Naive B cell (primary cell): Measurements from ENCODE around the gene FRMD6. TPM values are rescaled to one million over a fixed set of nuclear protein-coding genes. Genes with fewer than 3 reads are reported as not detected.
A peak's percentile ranks its signal among the peaks of the same experiment; 100 is the strongest.

Source experiments
- ATAC-seq, 2 donors: fragments of 150-1000 bp; cut with Tn5 transposase; 2 replicates each; pipeline ENCODE4 v1.10.0; 2021; ENCODE audit warnings: low read depth in 2 of 2, mild to moderate bottlenecking in 2 of 2, moderate library complexity in 2 of 2
- DNase-seq: peaks from one replicate; pipeline ENCODE4 v3.0.0; 2022
- H3K27ac Mint-ChIP-seq, 6 donors: one replicate each; pipeline ENCODE4 v1.8.0; 2020 to 2022; ENCODE audit warnings: mild to moderate bottlenecking in 6 of 6, mixed read lengths in 6 of 6, moderate library complexity in 5 of 6, inconsistent platforms in 2 of 6
- H3K27me3 Mint-ChIP-seq, 3 donors: one replicate each; pipeline ENCODE4 v1.8.0; 2021 to 2022; ENCODE audit warnings: mixed read lengths in 3 of 3, mild to moderate bottlenecking in 1 of 3
- H3K36me3 Mint-ChIP-seq, 2 donors: one replicate each; pipeline ENCODE4 v1.8.0; 2020 to 2022; ENCODE audit warnings: mixed read lengths in 2 of 2, inconsistent platforms in 1 of 2, mild to moderate bottlenecking in 1 of 2
- H3K4me1 Mint-ChIP-seq, 3 donors: one replicate each; pipeline ENCODE4 v1.8.0; 2020 to 2022; ENCODE audit warnings: mixed read lengths in 3 of 3, inconsistent platforms in 1 of 3, mild to moderate bottlenecking in 1 of 3, moderate library complexity in 1 of 3
- H3K4me3 Mint-ChIP-seq, 8 donors: one replicate each; pipeline ENCODE4 v1.8.0; 2020 to 2022; ENCODE audit warnings: mild to moderate bottlenecking in 8 of 8, mixed read lengths in 8 of 8, moderate library complexity in 8 of 8, inconsistent platforms in 2 of 8
- H3K9me3 Mint-ChIP-seq, 7 donors: one replicate each; pipeline ENCODE4 v1.8.0; 2020 to 2022; ENCODE audit warnings: mixed read lengths in 7 of 7, mild to moderate bottlenecking in 5 of 7, inconsistent platforms in 2 of 7, moderate library complexity in 1 of 7
- polyA plus RNA-seq, 6 donors: library from polyadenylated mRNA; unstranded; fragments of 300-500 nt; fragmentation: Illumina TruSeq; gene quantifications; one replicate each; pipeline ENCODE4 v1.2.3, GENCODE V29; 2021; ENCODE audit warnings: low read depth in 6 of 6

Gene FRMD6
- under 1 TPM in 2 of 6 donors, not detected in 4; 0.36 to 0.44 TPM for polyA plus RNA-seq

- ATAC-seq (peak; percentile 79 to 80), DNase-seq (peak; percentile 76)
- no peaks in the 10 kb centered on the region for H3K36me3 Mint-ChIP-seq
- peaks cover 25 to 30% (median 27%) of the 10 kb centered on the region in 3 donors for H3K27me3 Mint-ChIP-seq
- no peaks in the 10 kb centered on the region for H3K9me3 Mint-ChIP-seq
- H3K4me3 Mint-ChIP-seq: peak within 1 kb of the TSS; percentile 80 to 92 (median 86)
- H3K27ac Mint-ChIP-seq: peak within 1 kb of the TSS in 5 of 6 donors; percentile 28 to 69 (median 56)
- H3K4me1 Mint-ChIP-seq: peaks cover 4 to 14% (median 11%) of the 10 kb centered on the region in 3 donors
Observed at GRCh38 chr14:51651388-51652167, at the start of gene FRMD6. Gene FRMD6, plus strand, starts transcription at chr14:51651910. Its CDS starts 37,927 bp downstream, at chr14:51689837.

GRCh38 chr14:51602310-51602709, 49.4 kb upstream of the FRMD6 start:
- Mint-ChIP-seq H3K4me1 (no peaks in the 10 kb centered on the region), H3K27me3 (peaks cover 5 to 31% (median 25%) of the 10 kb centered on the region in 3 donors)

GRCh38 chr14:51603495-51603894, 48.2 kb upstream of the FRMD6 start:
- Mint-ChIP-seq H3K9me3 (peaks cover 0 to 3% (median 0%) of the 10 kb centered on the region in 7 donors), H3K27me3 (peaks cover 8 to 32% (median 24%) of the 10 kb centered on the region in 3 donors), H3K4me3 (no peak overlapping the region), H3K27ac (no peak overlapping the region), H3K4me1 (no peaks in the 10 kb centered on the region), H3K36me3 (no peaks in the 10 kb centered on the region)
- ATAC-seq (no peak), DNase-seq (no peak)

More at GRCh38 chr14:51602310-51602709, 49.4 kb upstream of the FRMD6 start:
- Mint-ChIP-seq H3K27ac (no peak overlapping the region), H3K4me3 (no peak overlapping the region), H3K9me3 (peaks cover 0 to 3% (median 0%) of the 10 kb centered on the region in 7 donors), H3K36me3 (no peaks in the 10 kb centered on the region)
- ATAC-seq (no peak), DNase-seq (no peak)

GRCh38 chr14:51604073-51604472, 47.6 kb upstream of the FRMD6 start:
- H3K27ac Mint-ChIP-seq: no peak overlapping the region
- no peaks in the 10 kb centered on the region for H3K4me1 Mint-ChIP-seq
- H3K4me3 Mint-ChIP-seq: no peak overlapping the region
- peaks cover 13 to 34% (median 30%) of the 10 kb centered on the region in 3 donors for H3K27me3 Mint-ChIP-seq
- ATAC-seq (no peak), DNase-seq (no peak)
- H3K9me3 Mint-ChIP-seq: peaks cover 0 to 3% (median 0%) of the 10 kb centered on the region in 7 donors
- no peaks in the 10 kb centered on the region for H3K36me3 Mint-ChIP-seq

- Mint-ChIP-seq H3K4me1 (no peaks in the 10 kb centered on the region), H3K27ac (no peak overlapping the region), H3K4me3 (no peak overlapping the region), H3K36me3 (no peaks in the 10 kb centered on the region), H3K27me3 (peaks cover 16 to 32% (median 28%) of the 10 kb centered on the region in 3 donors), H3K9me3 (peaks cover 0 to 3% (median 0%) of the 10 kb centered on the region in 7 donors)
- ATAC-seq (no peak), DNase-seq (no peak)
Observed at GRCh38 chr14:51605575-51605974, 46.1 kb upstream of the FRMD6 start.

GRCh38 chr14:51607711-51608110, 44.0 kb upstream of the FRMD6 start:
- no peaks in the 10 kb centered on the region for H3K4me1 Mint-ChIP-seq
- H3K27me3 Mint-ChIP-seq: peaks cover 16 to 33% (median 32%) of the 10 kb centered on the region in 3 donors
- peaks cover 0 to 3% (median 0%) of the 10 kb centered on the region in 7 donors for H3K9me3 Mint-ChIP-seq
- DNase-seq: no peak
- no peak overlapping the region for H3K4me3 Mint-ChIP-seq
- no peak overlapping the region for H3K27ac Mint-ChIP-seq
- no peaks in the 10 kb centered on the region for H3K36me3 Mint-ChIP-seq
- no peak for ATAC-seq

- Mint-ChIP-seq H3K27me3 (peaks cover 16 to 34% (median 29%) of the 10 kb centered on the region in 3 donors), H3K27ac (no peak overlapping the region), H3K4me1 (no peaks in the 10 kb centered on the region), H3K9me3 (no peaks in the 10 kb centered on the region), H3K36me3 (no peaks in the 10 kb centered on the region), H3K4me3 (no peak overlapping the region)
- ATAC-seq (no peak), DNase-seq (no peak)
Observed at GRCh38 chr14:51609251-51609954, 42.3 kb upstream of the FRMD6 start.

GRCh38 chr14:51609955-51610283, 41.8 kb upstream of the FRMD6 start:
- no peak overlapping the region for H3K27ac Mint-ChIP-seq

GRCh38 chr14:51610771-51611170, 40.9 kb upstream of the FRMD6 start:
- H3K4me1 Mint-ChIP-seq: no peaks in the 10 kb centered on the region
- peaks cover 21 to 32% (median 29%) of the 10 kb centered on the region in 3 donors for H3K27me3 Mint-ChIP-seq
- DNase-seq: no peak
- no peaks in the 10 kb centered on the region for H3K9me3 Mint-ChIP-seq
- no peak overlapping the region for H3K27ac Mint-ChIP-seq
- no peaks in the 10 kb centered on the region for H3K36me3 Mint-ChIP-seq
- ATAC-seq: no peak
- H3K4me3 Mint-ChIP-seq: no peak overlapping the region

More at GRCh38 chr14:51609955-51610283, 41.8 kb upstream of the FRMD6 start:
- ATAC-seq: no peak
- no peak for DNase-seq
- peaks cover 16 to 29% (median 28%) of the 10 kb centered on the region in 3 donors for H3K27me3 Mint-ChIP-seq
- H3K4me3 Mint-ChIP-seq: no peak overlapping the region
- no peaks in the 10 kb centered on the region for H3K36me3 Mint-ChIP-seq
- H3K9me3 Mint-ChIP-seq: no peaks in the 10 kb centered on the region
- no peaks in the 10 kb centered on the region for H3K4me1 Mint-ChIP-seq

- Mint-ChIP-seq H3K36me3 (no peaks in the 10 kb centered on the region), H3K27me3 (peaks cover 29 to 48% (median 33%) of the 10 kb centered on the region in 3 donors), H3K9me3 (no peaks in the 10 kb centered on the region), H3K27ac (no peak overlapping the region), H3K4me1 (no peaks in the 10 kb centered on the region), H3K4me3 (no peak overlapping the region)
- ATAC-seq (no peak), DNase-seq (no peak)
Observed at GRCh38 chr14:51612449-51612848, 39.3 kb upstream of the FRMD6 start.

GRCh38 chr14:51613416-51613815, 38.3 kb upstream of the FRMD6 start:
- H3K36me3 Mint-ChIP-seq: no peaks in the 10 kb centered on the region
- H3K9me3 Mint-ChIP-seq: no peaks in the 10 kb centered on the region
- H3K4me3 Mint-ChIP-seq: no peak overlapping the region
- H3K4me1 Mint-ChIP-seq: no peaks in the 10 kb centered on the region
- no peak for DNase-seq
- no peak overlapping the region for H3K27ac Mint-ChIP-seq
- H3K27me3 Mint-ChIP-seq: peaks cover 32 to 50% (median 34%) of the 10 kb centered on the region in 3 donors
- ATAC-seq: no peak

- Mint-ChIP-seq H3K4me1 (no peaks in the 10 kb centered on the region), H3K4me3 (no peak overlapping the region), H3K36me3 (no peaks in the 10 kb centered on the region), H3K27ac (no peak overlapping the region), H3K27me3 (peaks cover 21 to 39% (median 22%) of the 10 kb centered on the region in 3 donors), H3K9me3 (no peaks in the 10 kb centered on the region)
- DNase-seq (no peak), ATAC-seq (no peak)
Observed at GRCh38 chr14:51614707-51615106, 37.0 kb upstream of the FRMD6 start.

GRCh38 chr14:51616256-51616655, 35.5 kb upstream of the FRMD6 start:
- H3K27me3 Mint-ChIP-seq: peaks cover 20 to 38% (median 22%) of the 10 kb centered on the region in 3 donors
- no peak for DNase-seq
- no peaks in the 10 kb centered on the region for H3K9me3 Mint-ChIP-seq
- no peak overlapping the region for H3K27ac Mint-ChIP-seq
- no peaks in the 10 kb centered on the region for H3K4me1 Mint-ChIP-seq
- H3K4me3 Mint-ChIP-seq: no peak overlapping the region
- no peaks in the 10 kb centered on the region for H3K36me3 Mint-ChIP-seq
- ATAC-seq: no peak
